Left colon (tissue), 2 donors: ENCODE data around the gene GKAP1. TPM values are rescaled to one million over a fixed set of nuclear protein-coding genes. Genes with fewer than 3 reads are reported as not detected.
"Not testable (repeated sequence)": the region's sequence is repeated elsewhere in the genome, so short reads cannot be mapped to it uniquely, and the experiment has no call there.

Source experiments
- ATAC-seq: fragments of 200-7000 bp; cut with Tn5 transposase; one replicate; pipeline ENCODE4 v1.9.1; 2020; ENCODE audit warnings: mild to moderate bottlenecking, moderate library complexity
- DNase-seq, 2 donors: peaks; one replicate each; pipeline ENCODE4 v3.0.0-alpha.2; 2020
- intact Hi-C, 2 donors: fragments of 100-400 bp; cut with DNase I in 1 of 2; cut with micrococcal nuclease in 1 of 2; formaldehyde crosslinking; loops; one replicate each; pipeline versions ENCODE4 v1.11.2 to v1.14.0; 2022; cut with DNase I, micrococcal nuclease
- total RNA-seq, 2 donors: library from RNA; stranded (reverse); fragmentation: NEBNext Ultra II Directional; extraction: Animal tissue kit (Norgen Biotek cat#: 25700); gene quantifications; one replicate each; pipeline ENCODE4 v1.2.1, GENCODE V29; 2021
- donor health status: DM: no; HTN: no; CAD: no.
- donor health status: DM: yes; HTN: yes; CAD: no.

The GKAP1 gene
- total RNA-seq, 2 donors from 2014 or later = 4.0 TPM

DNA sequence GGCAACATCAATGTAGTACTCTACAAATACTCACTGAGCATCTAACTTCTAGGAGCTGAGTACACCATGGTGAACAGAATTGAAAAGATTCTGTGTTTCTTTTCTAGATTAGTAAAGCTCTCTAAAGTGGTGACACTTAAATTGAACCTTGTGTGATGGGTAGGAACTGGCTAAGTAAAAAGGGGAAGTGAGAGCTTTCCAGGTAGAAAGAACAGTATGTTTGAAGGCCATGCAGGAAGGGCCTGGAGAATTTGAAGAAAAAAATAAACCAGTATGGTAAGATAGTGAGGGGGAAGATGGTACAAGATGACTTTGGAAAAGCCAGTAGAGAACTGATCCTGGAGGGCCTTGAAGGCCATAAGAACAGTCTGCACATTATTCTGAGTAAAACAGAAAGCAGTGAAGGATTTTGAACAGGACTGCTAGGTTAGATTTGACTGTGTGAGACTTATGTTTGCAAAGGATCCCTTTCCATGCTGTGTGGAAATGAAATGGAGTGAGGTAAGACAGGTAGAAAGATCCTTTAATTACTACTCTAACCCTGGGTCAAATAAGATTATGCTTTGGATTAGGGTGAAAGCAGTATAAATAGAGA, 63.1 kb downstream of the GKAP1 start:
- ATAC-seq (no peak), DNase-seq (no peak)
- intact Hi-C loops = no loop called here

DNA sequence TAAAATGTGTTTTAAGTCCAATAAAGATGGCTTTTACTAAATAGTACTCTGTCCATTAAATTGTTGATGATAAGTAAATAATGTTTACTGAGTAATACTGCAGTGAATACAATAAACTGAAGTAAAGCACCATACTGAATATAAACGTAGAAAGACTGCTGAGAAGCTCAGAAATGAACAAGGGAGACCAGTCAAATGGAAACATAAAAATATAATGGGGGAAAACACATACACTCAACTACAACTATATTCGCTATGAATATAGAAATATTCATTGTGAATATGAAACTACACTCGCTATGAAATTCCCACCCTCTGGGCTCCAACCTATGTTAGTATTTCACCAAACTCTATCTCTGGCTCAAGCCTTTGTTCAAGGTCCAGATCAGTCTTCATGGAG, 67.9 kb downstream of the GKAP1 start:
- intact Hi-C loops = no loop called here
- DNase-seq (no peak), ATAC-seq (no peak)

DNA sequence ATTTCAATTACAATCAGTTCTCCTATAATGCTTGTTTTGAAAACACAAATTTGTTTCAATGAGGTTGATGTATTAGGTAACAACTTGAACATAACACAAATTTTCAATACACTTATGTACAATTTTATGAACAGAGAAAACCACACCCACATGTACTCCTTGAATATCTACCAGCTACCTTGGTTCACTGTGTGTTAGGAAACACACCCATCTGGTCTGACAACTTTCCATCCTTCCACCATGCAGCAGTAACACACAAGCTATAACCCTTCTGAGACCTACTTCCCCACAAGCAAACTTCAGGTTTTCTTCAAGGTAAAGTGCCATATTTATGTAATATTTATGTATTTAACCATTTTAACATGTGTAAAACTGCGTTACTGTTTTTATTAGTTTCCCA, 73.4 kb downstream of the GKAP1 start:
- intact Hi-C loops = no loop called here
- ATAC-seq (peak; percentile 82), DNase-seq (no peak)

DNA sequence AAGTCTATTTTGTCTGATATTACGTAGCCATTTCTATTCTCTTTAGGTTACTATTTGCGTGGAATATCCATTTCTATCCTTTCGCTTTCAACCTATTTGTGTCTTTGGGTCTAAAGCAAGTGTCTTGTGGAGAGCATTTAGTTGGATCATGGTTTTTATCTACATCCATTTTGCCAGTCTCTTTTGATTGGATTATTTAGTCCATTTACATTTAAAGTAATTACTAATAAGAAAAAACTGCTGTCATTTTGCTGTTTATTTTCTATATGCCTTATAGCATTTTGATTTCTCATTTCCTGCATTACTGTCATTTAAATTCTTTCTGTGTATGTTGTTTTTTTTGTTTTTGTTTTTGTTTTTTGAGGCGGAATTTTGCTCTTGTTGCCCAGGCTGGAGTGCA, 83.8 kb downstream of the GKAP1 start:
- intact Hi-C loops = no loop called here
- no peak for DNase-seq
- ATAC-seq = no peak

DNA sequence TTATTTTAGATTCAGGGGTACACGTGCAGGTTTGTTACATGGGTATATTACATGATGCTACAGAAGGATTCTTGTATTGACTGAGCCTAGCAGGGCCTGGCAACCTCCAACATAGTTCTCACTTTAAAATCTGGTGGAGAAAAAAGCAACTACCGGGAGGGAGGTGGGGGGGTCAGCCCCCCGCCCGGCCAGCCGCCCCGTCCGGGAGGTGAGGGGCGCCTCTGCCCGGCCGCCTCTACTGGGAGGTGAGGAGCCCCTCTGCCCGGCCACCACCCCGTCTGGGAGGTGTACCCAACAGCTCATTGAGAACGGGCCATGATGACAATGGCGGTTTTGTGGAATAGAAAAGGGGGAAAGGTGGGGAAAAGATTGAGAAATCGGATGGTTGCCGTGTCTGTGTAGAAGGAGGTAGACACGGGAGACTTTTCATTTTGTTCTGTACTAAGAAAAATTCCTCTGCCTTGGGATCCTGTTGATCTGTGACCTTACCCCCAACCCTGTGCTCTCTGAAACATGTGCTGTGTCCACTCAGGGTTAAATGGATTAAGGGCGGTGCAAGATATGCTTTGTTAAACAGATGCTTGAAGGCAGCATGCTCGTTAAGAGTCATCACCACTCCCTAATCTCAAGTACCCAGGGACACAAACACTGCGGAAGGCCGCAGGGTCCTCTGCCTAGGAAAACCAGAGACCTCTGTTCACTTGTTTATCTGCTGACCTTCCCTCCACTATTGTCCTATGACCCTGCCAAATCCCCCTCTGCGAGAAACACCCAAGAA, 88.8 kb downstream of the GKAP1 start:
- DNase-seq, ATAC-seq, intact Hi-C loops: not testable (repeated sequence)

DNA sequence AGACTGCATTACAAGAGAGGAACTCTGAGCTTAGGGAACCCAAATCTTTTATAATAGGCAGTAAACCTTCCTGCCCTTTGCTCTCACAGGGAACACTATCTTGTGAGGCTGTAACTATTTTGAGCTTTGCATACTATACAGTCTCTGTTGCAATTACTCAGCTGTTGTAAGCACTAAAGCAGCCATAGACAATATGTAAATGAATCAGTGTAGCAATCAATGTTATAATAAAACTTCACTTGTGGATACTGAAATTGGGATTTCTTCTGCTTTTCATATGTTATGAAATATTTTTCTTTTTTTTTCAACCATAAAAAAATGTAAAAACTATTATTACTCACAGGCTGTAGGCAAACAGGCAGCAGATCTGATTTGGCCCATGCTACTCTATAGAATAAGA, 93.1 kb downstream of the GKAP1 start:
- intact Hi-C loops = no loop called here
- no peak for DNase-seq
- no peak for ATAC-seq

DNA sequence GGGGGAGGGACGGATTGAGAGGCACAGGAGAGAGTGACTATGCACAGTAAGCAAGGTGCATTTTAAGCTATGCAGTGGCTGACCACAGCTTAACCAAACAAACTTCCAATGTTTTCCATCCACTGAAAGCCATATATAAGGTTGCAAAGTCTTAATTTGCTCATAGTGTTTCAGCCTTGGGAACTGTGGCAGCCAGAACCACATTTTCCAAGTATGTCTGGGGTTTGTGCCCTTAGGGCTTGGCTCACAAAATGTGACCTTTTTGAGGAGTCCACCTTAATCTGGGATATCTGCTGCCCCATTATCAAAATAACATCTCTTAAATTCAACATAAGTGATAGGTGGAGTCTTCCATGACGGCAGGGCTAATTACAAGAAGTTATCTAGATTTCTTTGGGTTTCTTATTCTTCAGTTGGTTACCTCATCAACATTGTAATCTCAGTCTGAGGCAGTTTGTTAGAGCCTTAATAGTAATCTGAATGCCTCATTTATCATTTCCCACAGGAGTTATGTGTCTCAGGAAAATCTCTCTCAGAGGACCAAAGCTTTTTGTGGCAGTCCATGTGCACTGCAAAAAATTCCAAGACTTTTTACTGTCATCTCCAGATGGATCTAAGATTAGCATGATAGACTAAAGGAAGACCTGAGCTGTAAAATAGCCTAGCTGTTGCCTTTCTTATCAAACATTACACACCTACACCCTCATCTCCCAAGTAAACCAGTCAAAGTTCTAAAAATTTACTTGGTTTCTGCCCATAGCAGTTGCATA, 94.7 kb downstream of the GKAP1 start:
- ATAC-seq (no peak), DNase-seq (no peak)
- intact Hi-C loops = no loop called here

DNA sequence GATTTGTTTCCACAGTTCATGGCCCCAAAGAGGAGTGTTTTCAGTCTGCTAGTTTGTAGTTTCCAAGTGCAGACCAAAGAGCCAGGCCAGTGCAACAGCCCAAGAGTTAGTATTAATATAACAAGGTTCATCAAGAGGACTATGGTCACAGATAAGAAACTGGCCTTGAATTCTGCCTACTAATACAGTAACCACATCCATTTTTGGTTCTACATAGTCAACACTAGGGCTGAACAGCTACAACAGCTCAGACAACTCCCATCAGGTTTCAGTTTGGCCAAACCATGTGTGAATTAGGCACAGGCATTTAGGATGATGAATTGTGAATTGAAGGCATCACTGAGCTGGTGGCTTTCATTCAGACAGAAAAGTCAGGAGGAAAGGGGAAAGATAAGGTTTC, 96.1 kb downstream of the GKAP1 start:
- intact Hi-C loops = no loop called here
- DNase-seq = no peak
- ATAC-seq = no peak

DNA sequence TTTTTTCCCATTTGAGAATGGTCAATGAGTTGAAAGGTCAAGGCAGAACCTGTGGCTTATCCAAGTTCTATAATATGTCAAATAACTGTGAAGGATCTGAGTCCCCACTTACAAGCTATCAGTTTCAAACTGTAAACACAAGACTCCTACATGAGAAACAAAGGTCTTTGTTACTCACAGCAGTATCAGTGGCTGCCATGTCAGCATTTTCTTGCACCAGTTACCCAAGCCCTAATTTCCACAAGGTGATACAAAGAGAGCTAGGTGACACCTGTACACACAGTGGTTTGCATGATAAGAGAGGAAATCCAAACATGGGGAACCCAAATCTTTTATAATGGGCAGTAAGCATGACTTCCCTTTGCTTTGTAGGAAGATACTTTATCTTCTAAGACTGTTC, 101.8 kb downstream of the GKAP1 start:
- intact Hi-C loops = no loop called here
- ATAC-seq = no peak
- no peak for DNase-seq

DNA sequence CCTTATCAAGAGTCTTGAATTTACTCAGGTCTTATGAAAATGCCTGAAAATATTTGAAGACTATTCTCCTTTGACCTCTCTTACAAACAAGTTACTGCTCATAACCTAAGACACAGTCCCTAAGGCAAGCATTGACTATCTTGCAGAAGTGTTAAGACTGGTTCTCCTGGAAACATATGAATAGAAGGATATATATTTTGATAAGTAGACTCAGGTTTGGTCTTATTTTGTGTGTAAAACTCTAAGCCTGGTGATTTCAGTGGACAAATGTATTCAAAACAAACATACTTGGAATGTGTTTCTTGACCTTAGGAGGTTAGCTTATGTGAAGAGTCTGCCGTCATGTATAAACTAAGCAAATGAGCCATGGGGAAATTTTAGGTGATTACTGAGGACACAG, 102.3 kb downstream of the GKAP1 start:
- intact Hi-C loops = no loop called here
- DNase-seq = no peak

DNA sequence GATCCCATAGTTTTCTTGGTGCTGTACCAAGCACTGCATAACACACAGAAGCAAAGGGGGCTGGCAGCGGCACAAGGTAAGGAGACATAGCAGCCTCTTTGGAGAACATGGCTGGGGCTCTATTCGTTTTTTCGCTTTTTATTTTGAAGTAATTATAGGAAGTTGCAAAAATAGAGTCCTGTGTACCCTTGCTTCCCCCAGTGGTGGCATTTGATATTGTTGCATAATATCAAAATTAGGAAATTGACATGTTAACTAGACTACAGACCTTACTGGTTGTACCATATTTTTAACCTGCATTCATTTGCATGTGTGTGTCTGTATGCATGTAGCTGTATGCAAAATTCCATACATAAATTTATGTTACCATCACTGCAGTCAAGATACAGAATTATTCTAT, 103.2 kb downstream of the GKAP1 start:
- ATAC-seq = no peak

More for the DNA sequence above, 102.3 kb downstream of the GKAP1 start:
- ATAC-seq = no peak

DNA sequence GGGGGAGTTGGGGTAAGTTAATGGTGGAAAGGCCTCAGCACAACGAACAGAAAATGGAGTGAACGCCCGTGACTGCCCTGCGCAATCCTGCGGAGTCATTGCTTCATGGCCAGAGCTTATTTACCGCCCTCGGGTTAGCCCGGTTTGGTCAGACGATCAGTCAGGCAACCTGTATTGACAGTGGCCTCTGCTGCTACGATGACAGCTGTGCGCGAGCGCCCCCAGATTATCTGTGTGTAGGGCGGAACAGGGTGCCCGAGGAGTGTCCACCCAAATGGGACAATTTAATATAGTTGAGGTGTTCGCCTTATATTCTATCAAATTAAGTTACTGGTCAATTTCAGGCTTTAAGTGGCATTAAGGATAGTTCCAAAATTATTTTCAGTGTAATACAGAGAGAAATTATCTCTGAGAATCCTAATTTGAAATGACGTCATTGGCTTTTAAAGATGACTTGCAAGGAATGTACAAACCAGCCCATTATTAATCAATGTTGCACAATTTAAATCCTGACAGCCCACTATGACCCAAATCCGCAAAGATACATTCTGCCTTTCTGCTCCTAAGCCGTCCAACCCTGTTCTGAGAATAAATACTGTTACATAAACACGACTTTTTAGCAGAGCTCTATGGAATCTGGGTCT, 108.9 kb downstream of the GKAP1 start:
- DNase-seq (peak; percentile 78 to 85), ATAC-seq (peak; percentile 61)
- intact Hi-C loops = no loop called here

More for the DNA sequence above, 103.2 kb downstream of the GKAP1 start:
- intact Hi-C loops = no loop called here
- no peak for DNase-seq

DNA sequence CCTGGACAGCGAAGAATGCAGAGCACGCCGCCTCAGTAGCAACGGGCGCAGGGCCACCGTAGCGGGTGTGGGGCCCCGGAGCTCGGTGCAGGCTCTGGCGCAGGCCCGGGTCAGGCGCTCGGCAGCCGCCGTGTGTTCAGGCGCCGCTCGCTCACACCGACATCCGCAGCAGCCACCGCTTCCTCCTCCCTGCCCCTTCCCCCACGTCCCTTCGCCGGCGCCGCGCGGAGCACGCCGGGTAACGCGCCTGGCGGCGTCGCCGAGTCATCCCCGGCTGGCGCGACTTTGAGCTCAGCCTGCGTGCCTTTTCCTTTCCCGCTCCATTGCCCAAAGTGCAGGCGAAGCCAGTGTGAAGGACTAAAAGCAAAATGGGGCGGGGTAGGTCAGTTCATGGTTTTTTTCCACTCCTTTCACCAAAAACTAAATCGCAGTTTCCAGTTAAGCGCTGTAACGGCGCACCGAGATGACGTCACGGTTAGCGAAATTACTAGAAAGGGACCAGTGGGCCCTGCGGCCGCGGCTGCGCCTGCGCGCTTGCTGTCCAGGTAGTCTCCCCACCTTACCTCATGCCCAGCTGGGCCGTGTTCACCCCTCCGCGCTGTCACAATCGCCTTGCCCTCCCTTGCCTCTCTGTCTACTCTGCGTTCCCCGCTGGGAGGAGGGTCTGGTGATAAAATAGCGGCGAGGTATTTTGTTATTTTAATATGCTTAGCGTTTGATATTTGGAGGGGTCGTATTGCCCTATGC, 109.6 kb downstream of the GKAP1 start, which contains the start of gene UBQLN1:
Gene UBQLN1 (minus strand): TSS at position 191 of the 747 bp plus-strand sequence. CDS start 279 bp downstream, outside the sequence.
- intact Hi-C loops = no loop called here
- DNase-seq (peak; percentile 95 to 98), ATAC-seq (peak; percentile 92)

DNA sequence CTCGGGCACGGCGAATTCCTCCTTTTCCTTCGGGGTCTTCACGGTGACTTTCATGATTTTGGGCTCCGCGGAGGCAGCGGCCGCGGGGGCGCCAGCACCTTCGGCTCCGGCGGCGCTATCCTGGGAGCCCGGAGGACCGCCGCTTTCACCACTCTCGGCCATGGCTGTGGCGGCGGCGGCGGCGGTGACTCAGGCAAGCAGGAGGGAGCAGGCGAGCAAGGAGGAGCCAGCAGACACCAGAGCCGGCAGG, 110.1 kb downstream of the GKAP1 start:
- intact Hi-C loops = no loop called here
- DNase-seq (no peak), ATAC-seq (peak; percentile 72)

DNA sequence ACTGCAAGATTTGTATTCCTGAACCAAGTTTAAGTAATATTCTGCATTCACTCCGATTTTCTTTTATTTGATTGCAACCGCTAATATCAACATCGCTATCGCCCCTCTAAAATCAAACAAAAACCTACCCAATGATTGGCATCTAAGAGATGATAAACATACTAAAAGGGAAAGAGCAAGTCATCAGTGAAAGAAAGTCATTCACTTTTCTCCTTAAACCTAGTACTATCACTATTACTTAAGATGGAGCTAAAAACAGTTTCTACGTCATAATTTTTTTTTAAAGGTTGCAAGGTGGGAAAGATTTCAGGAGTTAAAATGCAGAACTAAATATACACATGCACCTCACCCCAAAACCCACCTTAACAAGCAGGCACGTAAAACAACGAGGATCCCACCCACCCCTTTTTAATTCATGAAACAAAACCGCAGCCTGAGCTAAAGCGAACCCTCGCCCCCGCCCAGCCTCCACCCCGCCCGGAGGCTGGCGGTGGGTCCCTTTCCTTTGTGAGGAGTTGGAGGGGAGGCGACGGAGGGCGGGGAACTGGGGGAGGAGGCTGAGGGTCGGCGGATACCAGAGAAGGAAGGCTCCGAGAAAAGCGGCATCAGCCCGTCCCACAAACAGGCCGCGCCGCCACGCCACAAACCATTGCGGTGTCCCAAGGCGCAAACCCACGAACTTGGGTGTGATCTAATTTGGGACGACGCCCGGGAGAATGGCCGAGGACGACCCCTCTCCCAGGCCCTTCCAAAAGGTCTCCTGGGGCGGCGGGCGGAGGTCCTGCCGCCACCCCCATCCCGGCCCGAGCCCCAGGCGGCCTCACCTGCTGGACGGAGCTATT, 110.7 kb downstream of the GKAP1 start:
- DNase-seq (peak; percentile 34 to 64), ATAC-seq (peak; percentile 25)
- intact Hi-C loops = no loop called here

DNA sequence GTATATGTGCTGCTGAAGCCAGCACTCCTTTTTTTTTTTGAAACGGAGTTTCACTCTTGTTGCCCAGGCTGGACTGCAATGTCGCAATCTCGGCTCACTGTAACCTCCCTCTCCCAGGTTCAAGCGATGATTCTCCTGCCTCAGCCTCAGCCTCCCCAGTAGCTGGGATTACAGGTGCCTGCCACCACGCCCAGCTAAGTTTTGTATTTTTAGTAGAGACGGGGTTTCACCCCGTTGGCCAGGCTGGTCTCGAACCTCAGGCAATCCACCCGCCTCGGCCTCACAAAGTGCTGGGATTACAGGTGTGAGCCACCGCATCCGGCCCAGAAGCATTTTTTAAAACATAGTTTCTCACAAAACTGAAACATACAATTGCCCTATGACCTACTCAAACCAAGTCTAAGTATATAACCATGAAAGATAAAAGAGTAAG, 112.3 kb downstream of the GKAP1 start:
- intact Hi-C loops = not testable (repeated sequence)

DNA sequence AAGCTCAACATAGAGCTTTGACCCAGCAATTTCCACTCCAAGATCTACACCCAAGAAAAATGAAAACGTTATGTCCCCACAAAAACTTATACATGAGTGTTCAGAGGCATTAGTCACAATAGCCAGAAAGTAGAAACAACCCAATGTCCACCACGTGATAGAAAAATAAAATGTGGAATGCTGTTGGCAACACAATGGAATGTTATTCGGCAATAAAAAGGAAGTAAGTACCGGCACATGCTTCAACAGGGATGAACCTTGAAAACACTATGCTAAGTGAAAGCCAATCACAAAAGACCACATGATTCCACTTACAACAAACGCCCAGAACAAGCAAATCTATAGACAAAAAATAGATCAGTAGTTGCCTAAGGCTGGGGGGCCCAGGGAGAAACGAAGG, 115.8 kb downstream of the GKAP1 start:
- peak; percentile 79 for ATAC-seq
- intact Hi-C loops = no loop called here
- no peak for DNase-seq

More for the DNA sequence above, 112.3 kb downstream of the GKAP1 start:
- DNase-seq, ATAC-seq: not testable (repeated sequence)

DNA sequence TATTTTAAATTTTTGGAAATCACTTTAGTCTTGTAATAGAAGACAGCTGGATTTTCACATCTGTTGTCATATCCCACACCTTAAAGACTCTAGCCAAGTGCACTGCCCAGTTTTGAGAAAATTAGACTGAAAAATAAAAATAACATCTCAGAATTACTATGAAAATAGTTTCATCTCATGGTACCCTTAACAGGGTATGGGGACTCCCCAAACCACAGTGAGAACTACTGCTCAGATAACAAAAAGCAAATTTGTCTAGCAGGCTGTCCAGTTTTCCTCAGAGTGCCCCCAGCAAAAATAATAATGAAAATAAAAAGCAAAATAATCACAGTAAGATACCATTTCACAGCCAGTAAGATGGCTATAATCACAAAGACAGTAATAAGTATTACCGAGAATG, 116.3 kb downstream of the GKAP1 start:
- DNase-seq (no peak), ATAC-seq (no peak)
- intact Hi-C loops = no loop called here
